HG03175 (cell line): Measurements from ENCODE around the gene SUPT20H.
"Not testable (repeated sequence)": the region's sequence is repeated elsewhere in the genome, so short reads cannot be mapped to it uniquely, and the experiment has no call there.

Experiments used
- ATAC-seq: cut with Tn5 transposase; IDR thresholded peaks from one replicate; pipeline ENCODE4 v1.9.1; 2021; ENCODE audit warnings: mild to moderate bottlenecking, moderate library complexity; ENCODE audit not compliant: unreplicated experiment

Gene SUPT20H

DNA sequence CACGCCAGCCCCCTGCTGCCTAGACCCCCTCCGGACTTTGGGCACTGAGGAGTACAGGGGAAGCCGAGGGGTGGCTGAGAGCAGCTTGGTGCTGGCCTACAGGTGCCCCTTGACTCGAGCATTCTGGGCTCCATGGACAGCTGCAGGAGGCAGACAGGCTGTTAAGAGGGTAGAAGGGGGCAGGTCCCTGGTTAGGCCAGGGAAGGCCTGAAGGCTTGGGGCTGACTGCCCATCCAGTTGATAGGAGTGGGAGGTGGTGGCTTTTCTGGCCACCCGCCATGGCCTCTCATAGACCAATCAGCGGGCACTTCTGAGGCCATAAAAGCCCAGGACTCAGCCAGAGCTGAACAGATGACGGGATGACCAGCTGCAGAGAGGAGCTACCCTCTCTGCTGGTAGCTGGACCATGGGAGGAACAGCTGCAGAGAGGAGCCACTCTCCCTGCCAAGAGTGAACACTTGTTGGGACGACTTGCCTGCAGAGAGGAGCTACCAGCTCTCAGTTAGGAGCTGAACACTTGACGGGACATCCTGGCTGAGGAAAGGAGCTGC, 10.7 kb upstream of the SUPT20H start:
- ATAC-seq, result no peak

GRCh38 chr13:37069597-37070103, 10.2 kb upstream of the SUPT20H start:
- no peak for ATAC-seq

GRCh38 chr13:37068962-37069361, 9.5 kb upstream of the SUPT20H start:
- no peak for ATAC-seq

- ATAC-seq, result peak; percentile 62
Measured at GRCh38 chr13:37067874-37068273, 8.4 kb upstream of the SUPT20H start.

DNA sequence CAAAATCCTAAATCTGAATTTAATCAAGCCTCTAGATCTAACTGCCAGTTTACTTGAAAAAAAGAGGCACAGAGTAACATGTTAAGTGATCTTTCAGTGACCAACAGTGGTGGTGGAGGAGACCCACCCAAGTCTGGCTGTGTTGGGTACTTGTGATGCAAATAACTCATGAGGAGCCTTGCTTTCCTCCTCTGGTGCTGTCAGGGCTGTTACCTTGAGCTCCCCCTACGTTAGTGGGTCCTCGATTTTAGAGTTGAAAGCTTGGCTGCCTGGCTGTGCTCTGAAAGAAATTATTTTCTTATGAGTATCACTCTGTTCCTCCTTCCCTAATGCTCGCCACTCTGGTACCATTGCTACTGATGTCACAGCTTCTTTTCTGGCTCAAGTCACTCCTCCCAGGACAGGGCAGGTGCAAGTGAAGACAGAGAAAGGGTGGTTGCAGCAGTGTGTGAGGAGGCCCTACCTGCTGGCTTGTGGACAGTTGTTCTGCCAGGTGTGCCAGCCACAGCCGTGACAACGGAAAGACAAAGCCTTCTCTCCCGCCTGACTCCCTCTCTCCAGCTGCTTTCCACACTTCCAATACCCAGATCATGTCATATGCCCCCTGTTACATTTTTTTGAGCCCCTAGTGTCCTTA, 6.5 kb upstream of the SUPT20H start:
- no peak for ATAC-seq

- peak; percentile 25 for ATAC-seq
Measured at GRCh38 chr13:37059848-37060192, 332 bp upstream of the SUPT20H start.

- ATAC-seq, result not testable (repeated sequence)
Measured at GRCh38 chr13:37056228-37056627, 3.3 kb downstream of the SUPT20H start.

DNA sequence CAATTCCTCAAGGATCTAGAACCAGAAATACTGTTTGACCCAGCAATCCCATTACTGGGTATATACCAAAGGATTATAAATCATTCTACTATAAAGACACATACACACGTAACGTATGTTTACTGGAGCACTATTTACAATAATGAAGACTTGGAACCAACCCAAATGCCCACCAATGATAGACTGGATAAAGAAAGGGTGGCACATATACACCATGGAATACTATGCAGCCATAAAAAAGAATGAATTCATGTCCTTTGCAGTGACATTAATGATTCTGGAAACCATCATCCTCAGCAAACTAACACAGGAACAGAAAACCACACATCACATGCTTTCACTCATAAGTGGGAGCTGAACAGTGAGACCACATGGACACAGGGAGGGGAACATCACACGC, 6.4 kb downstream of the SUPT20H start:
- ATAC-seq, result not testable (repeated sequence)

DNA sequence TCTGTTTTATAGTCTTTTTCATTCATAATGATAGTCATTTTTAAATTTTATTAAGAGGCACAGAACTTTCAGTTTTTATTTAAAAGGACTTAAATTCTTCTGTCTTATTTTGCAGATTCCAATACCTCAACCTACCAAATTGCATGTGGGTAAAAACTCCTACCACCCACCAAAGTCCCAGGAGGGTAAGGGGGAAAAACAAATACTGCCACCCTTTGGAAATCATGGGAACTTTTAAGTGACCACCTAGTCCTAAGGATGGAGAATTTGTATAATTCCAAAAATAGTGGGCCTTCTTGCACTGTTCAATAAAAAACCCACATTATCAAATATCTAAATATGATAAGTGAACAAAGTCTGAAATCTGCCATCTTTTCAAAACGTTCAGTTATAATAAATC, 9.7 kb downstream of the SUPT20H start:
- no peak for ATAC-seq

GRCh38 chr13:37047846-37048245, 11.6 kb downstream of the SUPT20H start:
- no peak for ATAC-seq

- no peak for ATAC-seq
Measured at GRCh38 chr13:37047032-37047431, 12.5 kb downstream of the SUPT20H start.

DNA sequence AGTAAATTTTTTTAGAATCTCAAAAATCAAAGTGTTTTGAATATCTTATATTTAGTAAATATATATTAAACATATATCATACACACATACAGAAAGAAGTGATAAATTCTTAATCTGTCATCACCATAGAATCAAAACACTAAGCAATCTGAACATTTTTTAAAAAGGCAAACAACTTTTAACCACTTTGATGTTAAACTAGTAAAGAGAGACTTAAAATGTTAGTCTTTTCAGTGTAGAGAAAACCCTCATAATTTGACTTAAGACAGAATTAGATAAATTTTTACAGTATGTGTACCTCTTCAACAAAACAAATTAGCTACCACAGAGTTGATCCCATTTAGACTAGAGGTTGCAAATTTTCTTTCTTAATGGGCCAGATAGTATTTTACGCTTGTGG, 13.4 kb downstream of the SUPT20H start:
- ATAC-seq, result no peak

DNA sequence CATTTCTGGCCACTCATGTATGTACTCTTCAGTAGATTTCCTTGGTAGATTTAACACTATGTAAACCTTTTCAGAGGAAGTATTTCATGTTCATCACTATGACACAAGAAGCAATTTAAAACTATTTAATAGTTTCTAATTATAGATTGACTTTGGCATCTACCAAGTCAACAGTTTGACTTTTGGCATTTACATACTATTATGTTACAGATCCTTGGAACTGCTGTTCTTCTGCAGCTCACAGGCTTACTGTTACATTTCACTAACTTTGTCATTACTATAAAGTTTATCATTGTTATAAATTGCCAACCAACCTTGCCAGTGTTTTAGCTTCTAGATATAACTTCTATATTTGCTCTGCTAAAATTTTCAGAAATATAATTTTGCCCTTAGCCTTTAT, 18.7 kb downstream of the SUPT20H start:
- no peak for ATAC-seq

DNA sequence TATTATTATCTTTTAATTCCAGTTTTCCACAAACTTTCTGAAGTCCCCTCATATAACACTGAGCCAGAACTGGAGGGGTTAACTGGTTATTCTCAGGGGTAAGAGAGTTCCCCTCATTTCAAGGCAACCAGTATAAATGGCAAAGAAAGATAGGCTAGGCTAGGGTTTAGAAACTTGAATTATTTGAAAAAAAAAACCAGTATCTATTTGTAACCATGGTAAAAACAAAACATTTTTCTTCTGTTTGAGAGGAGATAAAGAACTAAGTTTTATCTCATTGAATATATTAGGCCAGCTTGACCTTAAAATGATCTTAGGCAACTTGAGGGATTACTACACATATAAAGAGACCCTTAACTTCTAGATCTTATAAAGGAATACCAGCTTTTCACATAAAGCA, 19.6 kb downstream of the SUPT20H start:
- no peak for ATAC-seq

GRCh38 chr13:37037241-37037640, 22.2 kb downstream of the SUPT20H start:
- ATAC-seq, result no peak

DNA sequence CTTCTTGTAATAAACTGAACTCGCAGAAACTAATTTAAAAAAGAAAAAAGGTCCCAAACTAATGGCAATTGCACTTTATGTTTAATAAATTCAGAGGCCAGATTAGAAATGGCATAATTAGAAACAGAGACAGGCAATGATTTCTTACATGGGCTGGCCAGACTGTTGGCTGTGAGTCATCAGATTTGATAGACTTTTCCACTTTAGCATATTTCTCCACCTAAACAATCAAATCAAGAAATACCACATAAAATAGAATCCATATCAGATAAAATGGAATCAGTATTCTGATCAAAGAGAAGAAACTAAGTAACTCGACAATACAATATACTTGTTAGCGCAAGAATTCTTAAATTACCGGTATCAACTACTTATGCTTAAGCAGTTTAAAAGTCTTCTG, 29.9 kb downstream of the SUPT20H start:
- no peak for ATAC-seq

DNA sequence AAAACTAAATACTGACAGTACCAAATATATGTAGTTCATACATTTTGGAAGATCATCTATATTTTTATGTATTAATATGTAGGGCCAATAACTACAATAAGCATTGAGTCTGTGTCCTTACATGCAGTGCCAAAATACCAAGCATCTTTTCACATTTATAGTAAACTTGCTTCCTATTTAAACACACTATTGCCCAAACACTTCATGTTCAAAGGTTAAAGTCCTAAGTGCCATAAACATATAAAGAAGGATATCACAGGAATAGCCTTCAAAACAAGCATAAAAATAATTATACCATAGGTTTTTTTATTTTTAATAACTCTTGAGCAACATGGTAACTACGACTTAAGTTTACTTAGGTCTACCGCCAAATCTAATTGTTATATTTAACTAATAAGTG, 31.8 kb downstream of the SUPT20H start:
- no peak for ATAC-seq

- no peak for ATAC-seq
Measured at GRCh38 chr13:37026771-37027170, 32.7 kb downstream of the SUPT20H start.

GRCh38 chr13:37023871-37024270, 35.6 kb downstream of the SUPT20H start:
- no peak for ATAC-seq

DNA sequence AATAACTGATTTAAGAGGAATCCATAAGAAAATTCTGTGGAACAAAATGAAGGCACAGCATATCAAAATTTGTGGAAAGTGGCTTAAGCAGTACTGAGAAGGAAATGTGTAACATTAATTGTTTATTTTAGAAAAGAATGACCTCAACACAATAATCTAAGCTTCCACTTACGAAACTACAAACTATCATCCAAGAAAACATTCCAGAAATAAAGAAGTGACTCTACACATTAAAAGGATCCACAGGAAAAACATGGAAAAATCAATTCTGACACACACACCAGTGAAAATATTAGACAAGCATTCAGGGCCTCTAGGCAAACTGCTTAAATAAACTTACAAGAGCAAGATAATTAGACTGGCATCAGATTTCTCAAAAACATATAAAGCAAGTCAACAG, 44.9 kb downstream of the SUPT20H start:
- no peak for ATAC-seq

- no peak for ATAC-seq
Measured at GRCh38 chr13:37011788-37012187, 47.7 kb downstream of the SUPT20H start.

DNA sequence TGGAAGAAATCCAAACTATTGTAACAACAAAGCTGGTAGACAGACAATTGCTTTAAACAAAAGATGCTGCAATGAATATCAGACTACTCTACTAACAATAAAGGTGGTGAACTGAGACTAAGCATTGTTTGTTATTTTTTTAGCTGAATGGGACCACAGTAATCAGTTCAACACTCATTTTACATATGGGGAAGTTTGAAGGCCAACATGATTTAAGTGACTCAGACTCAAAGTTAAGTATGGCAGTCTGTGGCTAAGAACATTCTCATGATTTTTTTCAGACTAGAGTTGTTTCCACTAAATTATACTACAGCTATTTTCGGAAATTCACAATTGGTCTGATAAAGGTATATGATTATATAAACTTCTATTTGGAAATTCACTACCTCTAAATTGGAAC, 48.5 kb downstream of the SUPT20H start:
- ATAC-seq, result no peak

- ATAC-seq, result no peak
Measured at GRCh38 chr13:37010424-37010823, 49.1 kb downstream of the SUPT20H start.
